ENCODE data around the gene AOPEP. TPM values are rescaled to one million over a fixed set of nuclear protein-coding genes. Genes with fewer than 3 reads are reported as not detected.

Gene AOPEP
- total RNA-seq, 1 experiment from 2014 or later: 15.0 TPM

DNA sequence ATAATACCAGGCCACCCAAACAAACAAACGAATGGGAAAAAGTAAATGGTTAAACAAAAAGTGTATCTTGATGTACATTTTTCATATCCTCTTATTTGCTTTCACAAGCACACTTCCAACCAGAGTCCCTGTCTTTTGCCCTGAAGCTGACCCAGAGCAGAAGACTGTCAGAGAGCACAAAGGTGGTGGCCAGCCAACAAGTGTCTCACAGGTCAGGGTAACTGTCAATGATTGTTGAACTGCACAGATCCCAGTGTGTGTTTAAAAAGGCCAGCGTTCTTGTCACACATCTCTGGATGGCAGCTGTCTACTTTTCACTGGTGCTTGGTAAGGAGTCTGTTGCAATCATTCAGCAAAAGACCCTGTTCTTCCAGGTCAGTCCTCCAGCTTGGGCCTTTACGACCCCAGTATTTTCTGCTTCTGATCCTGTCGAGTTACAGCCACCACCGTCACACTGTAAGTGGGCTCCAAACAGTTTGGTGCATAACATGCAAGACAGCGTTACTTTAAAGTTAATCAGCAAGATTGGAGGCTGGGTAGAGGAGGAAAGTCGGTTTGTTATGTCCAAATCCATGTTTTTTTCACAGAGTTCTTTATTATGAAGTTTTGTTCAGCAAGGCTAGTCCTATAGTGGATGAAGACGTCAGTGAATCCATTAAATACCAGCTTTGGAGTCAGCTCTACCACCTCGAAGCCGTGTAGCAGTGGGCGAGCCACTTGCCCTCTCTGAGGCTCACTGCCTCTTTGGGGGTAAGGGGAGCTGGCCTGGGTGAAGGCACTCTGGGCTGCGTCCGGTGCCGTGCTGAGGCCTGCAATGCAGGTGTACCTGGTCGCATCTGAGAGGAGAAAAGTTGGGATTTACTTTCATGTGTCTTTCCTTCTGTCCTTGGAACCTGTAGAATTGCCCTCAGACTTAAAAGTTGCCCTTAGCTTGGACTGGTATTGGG lies 265.7 kb downstream of the AOPEP start:
- no peaks in the 10 kb centered on the region for H3K79me1 ChIP-seq (ENCODE audit: insufficient read depth, low read depth, low read length, poor library complexity, severe bottlenecking)
- no peak for TF ChIP-seq CTCF (conservative IDR thresholded peaks at IDR 0.05)
- no peak overlapping the region for H3K9ac ChIP-seq (ENCODE audit: extremely low read depth, insufficient read length, low read length)
- no peaks in the 10 kb centered on the region for H3K9me3 ChIP-seq (ENCODE audit: control insufficient read depth, low read depth, low read length)
- no peak overlapping the region for H3K18ac ChIP-seq (ENCODE audit: insufficient read length, low read depth, low read length)
- H3K27ac ChIP-seq (ENCODE audit: insufficient read length, low read depth, low read length): no peak overlapping the region
- no peaks in the 10 kb centered on the region; a peak in 1 of 7 replicates for H3K36me3 Mint-ChIP-seq (ENCODE audit: insufficient read depth in 1 of 3, low read depth in 3 of 3)
- no peak overlapping the region for H3K4me3 Mint-ChIP-seq
- no peaks in the 10 kb centered on the region for H3K27me3 ChIP-seq (ENCODE audit: insufficient read depth, low read length)
- H3K4me1 ChIP-seq (ENCODE audit: insufficient read depth, low read length): no peaks in the 10 kb centered on the region; the same call in 1 of the 2 replicates
- no peak overlapping the region for H4K5ac ChIP-seq (ENCODE audit: insufficient read length, low read depth, low read length)
- H4K20me1 ChIP-seq (ENCODE audit: control insufficient read depth, insufficient read depth, insufficient read length): no peaks in the 10 kb centered on the region
- H4K8ac ChIP-seq (replicated peaks; ENCODE audit: insufficient read length, low read depth, low read length): no peak overlapping the region
- H3K14ac ChIP-seq (ENCODE audit: insufficient read depth, low read length): no peak overlapping the region
- peaks cover 14 to 21% of the 10 kb centered on the region in 2 experiments for H3K4me1 Mint-ChIP-seq
- no peak overlapping the region for H3K56ac ChIP-seq (ENCODE audit: insufficient read length, low read depth, low read length)
- no peak overlapping the region for H3K4ac ChIP-seq (ENCODE audit: low read depth, low read length)
- H3K27me3 Mint-ChIP-seq (ENCODE audit: low read depth): no peaks in the 10 kb centered on the region; the same call in 1 of the 2 replicates
- no peak overlapping the region for H2AFZ ChIP-seq (ENCODE audit: low read length)
- no peaks in the 10 kb centered on the region for H3K79me2 ChIP-seq (ENCODE audit: insufficient read depth, low read length)
- H2AK5ac ChIP-seq (ENCODE audit: insufficient read length, low read length): no peak overlapping the region
- no peak overlapping the region for H3K23ac ChIP-seq (ENCODE audit: insufficient read length, low read depth, low read length)
- DNase-seq: no peak
- no peak overlapping the region for H2BK12ac ChIP-seq (ENCODE audit: insufficient read length, low read depth, low read length)
- WGBS (ENCODE audit: extremely low coverage, insufficient read length, low lambda C conversion rate): no CpG with 5 or more reads among the region's 15 CpGs
- no peak overlapping the region for H2BK15ac ChIP-seq (ENCODE audit: low read depth, low read length)
- H3K27ac Mint-ChIP-seq: peak overlapping the region in 2 of 3 experiments; percentile 20 to 53; a peak in 2 of 7 replicates
- no peak overlapping the region for H2BK20ac ChIP-seq (ENCODE audit: low read depth, low read length, poor library complexity, severe bottlenecking)
- no peak overlapping the region for H2BK5ac ChIP-seq (ENCODE audit: insufficient read length, low read length)
- no peak overlapping the region for H4K91ac ChIP-seq (ENCODE audit: insufficient read length, low read depth, low read length)
- H3K4me2 ChIP-seq (ENCODE audit: insufficient read depth, insufficient read length, low read length): no peak overlapping the region
- H3T11ph ChIP-seq (ENCODE audit: low read length): no peak overlapping the region
- H2BK120ac ChIP-seq (ENCODE audit: low read depth, low read length, poor library complexity, severe bottlenecking): no peak overlapping the region
- no peaks in the 10 kb centered on the region for H3K23me2 ChIP-seq (ENCODE audit: insufficient read length, low read depth, low read length, poor library complexity, severe bottlenecking)
- H3K9me3 Mint-ChIP-seq: no peaks in the 10 kb centered on the region
